ENCODE data around the gene SLC23A1. TPM values are rescaled to one million over a fixed set of nuclear protein-coding genes. Genes with fewer than 3 reads are reported as not detected.
"Not testable (repeated sequence)": the region's sequence is repeated elsewhere in the genome, so short reads cannot be mapped to it uniquely, and the experiment has no call there.

Gene SLC23A1
- total RNA-seq, 1 donor from 2014 or later = not detected

- ATAC-seq (no peak), DNase-seq (ENCODE audit: low spot score) (no peak)
- intact Hi-C loops (cut with DNase I) = no loop called here
Measured at GRCh38 chr5:139410121-139410992, 27.3 kb upstream of the SLC23A1 start.

GRCh38 chr5:139409116-139409515, 26.0 kb upstream of the SLC23A1 start:
- intact Hi-C loops (cut with DNase I); DNase-seq (ENCODE audit: low spot score); ATAC-seq: not testable (repeated sequence)

GRCh38 chr5:139408191-139408590, 25.1 kb upstream of the SLC23A1 start:
- intact Hi-C loops (cut with DNase I) = no loop called here
- ATAC-seq = no peak
- no peak for DNase-seq (ENCODE audit: low spot score)

GRCh38 chr5:139407517-139407916, 24.4 kb upstream of the SLC23A1 start:
- ATAC-seq (no peak), DNase-seq (ENCODE audit: low spot score) (no peak)
- intact Hi-C loops (cut with DNase I) = no loop called here

GRCh38 chr5:139406963-139407362, 23.9 kb upstream of the SLC23A1 start:
- intact Hi-C loops (cut with DNase I) = no loop called here
- ATAC-seq = no peak
- peak; percentile 0 for DNase-seq (ENCODE audit: low spot score)

- DNase-seq (ENCODE audit: low spot score) = no peak
- ATAC-seq = no peak
- intact Hi-C loops (cut with DNase I) = no loop called here
Measured at GRCh38 chr5:139404484-139404840, 21.4 kb upstream of the SLC23A1 start.

GRCh38 chr5:139403787-139404483, 20.8 kb upstream of the SLC23A1 start, which contains the start of gene SPATA24:
Gene SPATA24, minus strand, starts transcription at chr5:139404089. Its CDS starts 29 bp downstream, at chr5:139404060.
- DNase-seq (ENCODE audit: low spot score) (peak; percentile 99), ATAC-seq (peak; percentile 98)
- intact Hi-C loops (cut with DNase I) = no loop called here

- DNase-seq (ENCODE audit: low spot score) (no peak), ATAC-seq (no peak)
- intact Hi-C loops (cut with DNase I) = no loop called here
Measured at GRCh38 chr5:139403418-139403786, 20.3 kb upstream of the SLC23A1 start.

GRCh38 chr5:139402561-139403158, 19.6 kb upstream of the SLC23A1 start:
- no peak for ATAC-seq
- no peak for DNase-seq (ENCODE audit: low spot score)
- intact Hi-C loops (cut with DNase I) = no loop called here

GRCh38 chr5:139401546-139401945, 18.4 kb upstream of the SLC23A1 start:
- ATAC-seq (no peak), DNase-seq (ENCODE audit: low spot score) (no peak)
- intact Hi-C loops (cut with DNase I) = no loop called here

- DNase-seq (ENCODE audit: low spot score) = no peak
- ATAC-seq = no peak
- intact Hi-C loops (cut with DNase I) = no loop called here
Measured at GRCh38 chr5:139399501-139400121, 16.5 kb upstream of the SLC23A1 start.

GRCh38 chr5:139397921-139398320, 14.8 kb upstream of the SLC23A1 start:
- DNase-seq (ENCODE audit: low spot score) (no peak), ATAC-seq (no peak)
- intact Hi-C loops (cut with DNase I) = no loop called here

- ATAC-seq (no peak), DNase-seq (ENCODE audit: low spot score) (no peak)
Measured at GRCh38 chr5:139396691-139397090, 13.6 kb upstream of the SLC23A1 start.

GRCh38 chr5:139395844-139396640, 12.9 kb upstream of the SLC23A1 start:
- ATAC-seq (no peak), DNase-seq (ENCODE audit: low spot score) (no peak)
- intact Hi-C loops (cut with DNase I) = no loop called here

More at GRCh38 chr5:139396691-139397090, 13.6 kb upstream of the SLC23A1 start:
- intact Hi-C loops (cut with DNase I) = no loop called here

- peak; percentile 39 for ATAC-seq
- intact Hi-C loops (cut with DNase I) = no loop called here
- no peak for DNase-seq (ENCODE audit: low spot score)
Measured at GRCh38 chr5:139394654-139395566, 11.8 kb upstream of the SLC23A1 start, which contains the start of gene PROB1. Gene PROB1, minus strand, starts transcription at chr5:139395104. Its CDS starts 23 bp downstream, at chr5:139395081.

GRCh38 chr5:139394123-139394653, 11.1 kb upstream of the SLC23A1 start:
- ATAC-seq = peak; percentile 1

GRCh38 chr5:139393497-139394122, 10.5 kb upstream of the SLC23A1 start:
- no peak for ATAC-seq
- intact Hi-C loops (cut with DNase I) = no loop called here
- no peak for DNase-seq (ENCODE audit: low spot score)

More at GRCh38 chr5:139394123-139394653, 11.1 kb upstream of the SLC23A1 start:
- no peak for DNase-seq (ENCODE audit: low spot score)
- intact Hi-C loops (cut with DNase I) = no loop called here
